OCI-LY1 (cell line): Measurements from ENCODE around the gene POLK.
"Not testable (repeated sequence)": the region's sequence is repeated elsewhere in the genome, so short reads cannot be mapped to it uniquely, and the experiment has no call there.

Source experiments
- EZH2 ChIP-seq: fragments of 200-600 bp; sonication (generic), shearing (Covaris generic); IDR thresholded peaks from 2 replicates; pipeline ENCODE4 v1.8.0; 2017; ENCODE audit warnings: borderline replicate concordance, mixed run types, mild to moderate bottlenecking, antibody characterized with exemption, low read length, moderate library complexity, mixed read lengths
- TF ChIP-seq, protein P1 (sequence below): fragments of 200-600 bp; sonication (generic), shearing (Covaris generic); IDR thresholded peaks from 2 replicates; pipeline ENCODE4 v1.5.1; 2017; ENCODE audit warnings: mild to moderate bottlenecking, antibody characterized with exemption, low read length, moderate library complexity, mixed read lengths

DNA sequence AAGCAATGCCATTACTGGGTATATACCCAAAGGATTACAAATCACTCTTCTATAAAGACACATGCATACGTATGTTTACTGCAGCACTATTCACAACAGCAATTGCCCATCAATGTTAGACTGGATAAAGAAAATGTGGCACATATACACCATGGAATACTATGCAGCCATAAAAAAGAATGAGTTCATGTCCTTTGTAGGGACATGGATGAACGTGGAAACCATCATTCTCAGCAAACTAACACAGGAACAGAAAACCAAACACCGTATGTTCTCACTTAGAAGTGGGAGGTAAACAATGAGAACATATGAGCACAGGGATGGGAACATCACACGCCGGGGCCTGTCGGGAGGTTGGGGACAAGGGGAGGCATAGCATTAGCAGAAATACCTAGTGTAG, 21.8 kb upstream of the POLK start:
- TF ChIP-seq, protein P1, sequence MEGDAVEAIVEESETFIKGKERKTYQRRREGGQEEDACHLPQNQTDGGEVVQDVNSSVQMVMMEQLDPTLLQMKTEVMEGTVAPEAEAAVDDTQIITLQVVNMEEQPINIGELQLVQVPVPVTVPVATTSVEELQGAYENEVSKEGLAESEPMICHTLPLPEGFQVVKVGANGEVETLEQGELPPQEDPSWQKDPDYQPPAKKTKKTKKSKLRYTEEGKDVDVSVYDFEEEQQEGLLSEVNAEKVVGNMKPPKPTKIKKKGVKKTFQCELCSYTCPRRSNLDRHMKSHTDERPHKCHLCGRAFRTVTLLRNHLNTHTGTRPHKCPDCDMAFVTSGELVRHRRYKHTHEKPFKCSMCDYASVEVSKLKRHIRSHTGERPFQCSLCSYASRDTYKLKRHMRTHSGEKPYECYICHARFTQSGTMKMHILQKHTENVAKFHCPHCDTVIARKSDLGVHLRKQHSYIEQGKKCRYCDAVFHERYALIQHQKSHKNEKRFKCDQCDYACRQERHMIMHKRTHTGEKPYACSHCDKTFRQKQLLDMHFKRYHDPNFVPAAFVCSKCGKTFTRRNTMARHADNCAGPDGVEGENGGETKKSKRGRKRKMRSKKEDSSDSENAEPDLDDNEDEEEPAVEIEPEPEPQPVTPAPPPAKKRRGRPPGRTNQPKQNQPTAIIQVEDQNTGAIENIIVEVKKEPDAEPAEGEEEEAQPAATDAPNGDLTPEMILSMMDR, result not testable (repeated sequence)
- TF ChIP-seq EZH2, result not testable (repeated sequence)
